SU-DHL-6 (cell line): ENCODE measurements around the gene PFKFB2.

Experiments used
- H2AFZ ChIP-seq: fragments of 200-600 bp; sonication (generic); 2 replicates; pipeline ENCODE4 v1.6.1; 2014; ENCODE audit warnings: low read depth, mild to moderate bottlenecking, moderate library complexity, mixed read lengths, antibody characterized with exemption, low read length; ENCODE audit not compliant: severe bottlenecking
- H3F3A ChIP-seq: fragments of 200-600 bp; shearing (Covaris generic); 2 replicates; pipeline ENCODE4 v1.6.0; 2016; ENCODE audit warnings: antibody characterized with exemption, mild to moderate bottlenecking; ENCODE audit not compliant: insufficient read depth
- H3K27ac ChIP-seq: fragments of 200-600 bp; sonication (generic); 2 replicates; pipeline ENCODE4 v1.5.1; 2016; ENCODE audit warnings: low read depth, mild to moderate bottlenecking, low read length, moderate library complexity, mixed read lengths
- H3K27me3 ChIP-seq: fragments of 200-600 bp; sonication (generic), shearing (Covaris generic); 2 replicates; pipeline ENCODE4 v1.6.0; 2014; ENCODE audit warnings: mild to moderate bottlenecking, low read length
- H3K36me3 ChIP-seq: fragments of 200-600 bp; sonication (generic); 2 replicates; pipeline ENCODE4 v1.6.1; 2014; ENCODE audit warnings: mild to moderate bottlenecking, low read length, mixed read lengths
- H3K4me2 ChIP-seq: fragments of 300-600, 200-600 bp; shearing (Covaris generic), sonication (generic); 2 replicates; pipeline ENCODE4 v1.6.0; 2014; ENCODE audit warnings: low read length, low read depth, mild to moderate bottlenecking; ENCODE audit not compliant: poor library complexity, severe bottlenecking
- H3K4me3 ChIP-seq: fragments of 200-600 bp; sonication (generic); 2 replicates; pipeline ENCODE4 v1.5.1; 2014; ENCODE audit warnings: antibody characterized with exemption, low read length, mild to moderate bottlenecking, mixed read lengths; ENCODE audit not compliant: insufficient read depth, poor library complexity, severe bottlenecking
- H3K79me2 ChIP-seq: fragments of 200-600 bp; sonication (generic); 2 replicates; pipeline ENCODE4 v1.6.1; 2014; ENCODE audit warnings: mild to moderate bottlenecking, low read length, moderate library complexity; ENCODE audit not compliant: insufficient read depth
- H3K9ac ChIP-seq: fragments of 200-600 bp; sonication (generic); 2 replicates; pipeline ENCODE4 v1.7.0; 2014; ENCODE audit warnings: mild to moderate bottlenecking, low read length
- H3K9me2 ChIP-seq: fragments of 200-600 bp; sonication (generic); replicated peaks from 2 replicates; pipeline ENCODE4 v1.6.1; 2014; ENCODE audit warnings: low read length; ENCODE audit not compliant: insufficient read depth
- H3K9me3 ChIP-seq: fragments of 200-600 bp; sonication (generic); 2 replicates; pipeline ENCODE4 v1.6.1; 2014; ENCODE audit warnings: low read length, mixed read lengths; ENCODE audit not compliant: insufficient read depth
- H4K20me1 ChIP-seq: fragments of 200-600 bp; sonication (generic); 2 replicates; pipeline ENCODE4 v1.6.1; 2014; ENCODE audit warnings: low read depth, mild to moderate bottlenecking, antibody characterized with exemption, low read length, moderate library complexity, mixed read lengths
- CTCF ChIP-seq: fragments of 200-600 bp; sonication (generic); IDR thresholded peaks from one replicate; pipeline ENCODE4 v1.5.1; 2017; ENCODE audit warnings: antibody characterized with exemption, mild to moderate bottlenecking, low read length, moderate library complexity; ENCODE audit not compliant: insufficient read depth, poor library complexity, severe bottlenecking
- EZH2phosphoT487 ChIP-seq: fragments of 200-600 bp; sonication (generic), shearing (Covaris generic); conservative IDR thresholded peaks from 2 replicates; pipeline ENCODE4 v1.6.1; 2018; ENCODE audit warnings: mild to moderate bottlenecking, antibody characterized with exemption, low read length, moderate library complexity, mixed read lengths

The PFKFB2 gene

GRCh38 chr1:207063014-207063413, 9.9 kb downstream of the PFKFB2 start:
- Histone ChIP-seq H3K9me2 (no peaks in the 10 kb centered on the region), H3F3A (no peaks in the 10 kb centered on the region), H3K4me3 (no peak overlapping the region), H2AFZ (no peak overlapping the region), H3K27me3 (no peaks in the 10 kb centered on the region), H4K20me1 (no peaks in the 10 kb centered on the region), H3K79me2 (no peaks in the 10 kb centered on the region), H3K9ac (no peak overlapping the region), H3K27ac (no peak overlapping the region), H3K36me3 (no peaks in the 10 kb centered on the region), H3K4me2 (no peak overlapping the region), H3K9me3 (no peaks in the 10 kb centered on the region)
- no peak for TF ChIP-seq CTCF
- TF ChIP-seq EZH2phosphoT487, result no peak

- TF ChIP-seq CTCF, result no peak
- TF ChIP-seq EZH2phosphoT487, result no peak
- Histone ChIP-seq H3K4me3 (no peak overlapping the region), H3K27me3 (no peaks in the 10 kb centered on the region), H3K9me3 (no peaks in the 10 kb centered on the region), H3K36me3 (no peaks in the 10 kb centered on the region), H2AFZ (no peak overlapping the region), H3F3A (no peaks in the 10 kb centered on the region), H3K4me2 (no peak overlapping the region), H3K9ac (no peak overlapping the region), H3K79me2 (no peaks in the 10 kb centered on the region), H3K9me2 (no peaks in the 10 kb centered on the region), H3K27ac (no peak overlapping the region), H4K20me1 (no peaks in the 10 kb centered on the region)
Observed at GRCh38 chr1:207064561-207064960, 11.5 kb downstream of the PFKFB2 start.

GRCh38 chr1:207067185-207067584, 14.1 kb downstream of the PFKFB2 start:
- Histone ChIP-seq H3K4me2 (no peak overlapping the region), H3K27ac (no peak overlapping the region), H3K9ac (no peak overlapping the region), H2AFZ (no peak overlapping the region), H3K36me3 (no peaks in the 10 kb centered on the region), H3K79me2 (no peaks in the 10 kb centered on the region), H3F3A (no peaks in the 10 kb centered on the region), H3K9me3 (no peaks in the 10 kb centered on the region), H3K27me3 (no peaks in the 10 kb centered on the region), H4K20me1 (no peaks in the 10 kb centered on the region), H3K9me2 (no peaks in the 10 kb centered on the region), H3K4me3 (no peak overlapping the region)
- no peak for TF ChIP-seq CTCF
- TF ChIP-seq EZH2phosphoT487, result no peak

- H3K4me2 ChIP-seq, result no peak overlapping the region
- no peak overlapping the region for H3K27ac ChIP-seq
- H4K20me1 ChIP-seq, result no peaks in the 10 kb centered on the region
- no peaks in the 10 kb centered on the region for H3K9me3 ChIP-seq
- no peaks in the 10 kb centered on the region for H3K36me3 ChIP-seq
- H3F3A ChIP-seq, result no peaks in the 10 kb centered on the region
- H3K4me3 ChIP-seq, result no peak overlapping the region
- H3K79me2 ChIP-seq, result no peaks in the 10 kb centered on the region
- no peaks in the 10 kb centered on the region for H3K27me3 ChIP-seq
- H3K9me2 ChIP-seq, result no peaks in the 10 kb centered on the region
- no peak overlapping the region for H2AFZ ChIP-seq
- TF ChIP-seq EZH2phosphoT487, result no peak
- no peak for TF ChIP-seq CTCF
- no peak overlapping the region for H3K9ac ChIP-seq
Observed at GRCh38 chr1:207067665-207068064, 14.6 kb downstream of the PFKFB2 start.
